K562 (cell line): ENCODE results near the gene COL23A1. TPM values are rescaled to one million over a fixed set of nuclear protein-coding genes. Genes with fewer than 3 reads are reported as not detected.

Source experiments
- ATAC-seq: fragments of 200-7000 bp; cut with Tn5 transposase; 3 replicates; pipeline ENCODE4 v1.9.1; 2020; ENCODE audit warnings: moderate library complexity
- BruUV-seq: library from RNA; stranded (reverse); fragments of 400-500 nt; replicated peaks from 2 replicates; lab custom pipeline; 2021; lab: Mats Ljungman, UMichigan
- CTCF ChIA-PET: fragments of 300-600 bp; formaldehyde crosslinking; extraction: SDS; loops from one replicate; lab custom pipeline; 2021; ENCODE audit warnings: low intra/inter-chr PET ratio; lab: Yijun Ruan, JAX
- POLR2A ChIA-PET: fragments of 300-600, 350-650 bp; sonication (Branson Sonifier 250); formaldehyde crosslinking; extraction: SDS; loops from one replicate; lab custom pipeline; 2021; ENCODE audit warnings: antibody characterized with exemption, inconsistent platforms; lab: Yijun Ruan, JAX
- DNase-seq, 4 experiments: peaks; one replicate each; pipeline versions ENCODE4 v3.0.0 to v3.0.0-alpha.2; 2011 to 2018; ENCODE audit warnings: low spot score in 3 of 4, mixed read lengths in 3 of 4; ENCODE audit errors: extremely low read depth in 1 of 4
- FAIRE-seq: peaks from 2 replicates; lab custom pipeline; 2011; peaks lifted over from hg19 to GRCh38; lab: Jason Lieb, UNC
- H2AFZ ChIP-seq: 2 replicates; pipeline ENCODE4 v1.6.0; 2011; ENCODE audit warnings: low read depth, low read length, control low read depth, inconsistent platforms
- H3K27ac ChIP-seq: fragments of 200-600 bp; 3 replicates; pipeline ENCODE4 v1.8.0; 2011; ENCODE audit warnings: low read depth, mild to moderate bottlenecking, control low read depth, inconsistent platforms, low read length, moderate library complexity, mixed read lengths; ENCODE audit errors: extremely low read depth
- H3K27me3 ChIP-seq, 2 experiments: fragments of 300-600 bp in 1 of 2; 2 replicates in 1 of 2; 3 replicates in 1 of 2; pipeline versions ENCODE4 v1.6.0 to v1.8.0; 2011; ENCODE audit warnings: inconsistent platforms in 2 of 2, low read length in 2 of 2, mild to moderate bottlenecking in 1 of 2, mixed read lengths in 1 of 2, moderate library complexity in 1 of 2; ENCODE audit not compliant: control insufficient read depth in 2 of 2, insufficient read depth in 2 of 2
- H3K36me3 ChIP-seq: fragments of 300-600 bp; 3 replicates; pipeline ENCODE4 v1.8.0; 2011; ENCODE audit warnings: mild to moderate bottlenecking, low read length, inconsistent platforms; ENCODE audit not compliant: control insufficient read depth, insufficient read depth
- H3K4me1 ChIP-seq, 2 experiments: fragments of 200-600 bp in 1 of 2; replicated peaks in 1 of 2; 2 replicates in 1 of 2; 3 replicates in 1 of 2; pipeline versions ENCODE4 v1.5.1 to v1.8.0; 2011; ENCODE audit warnings: inconsistent platforms in 2 of 2, low read length in 2 of 2, mild to moderate bottlenecking in 1 of 2, mixed read lengths in 1 of 2, moderate library complexity in 1 of 2; ENCODE audit not compliant: control insufficient read depth in 2 of 2, insufficient read depth in 2 of 2
- H3K4me2 ChIP-seq: 2 replicates; pipeline ENCODE4 v1.6.1; 2011; ENCODE audit warnings: low read length, control low read depth, inconsistent platforms, mixed read lengths; ENCODE audit not compliant: insufficient read depth
- H3K4me3 ChIP-seq: fragments of 200-600 bp; sonication (generic), shearing (Covaris generic); 2 replicates; pipeline ENCODE4 v1.5.1; 2016; ENCODE audit warnings: control low read depth, inconsistent platforms
- H3K79me2 ChIP-seq: fragments of 200-600 bp; 3 replicates; pipeline ENCODE4 v1.8.0; 2011; ENCODE audit warnings: low read length, inconsistent platforms; ENCODE audit not compliant: control insufficient read depth, insufficient read depth
- H3K9ac ChIP-seq, 2 experiments: 2 replicates each; pipeline versions ENCODE4 v1.6.0 to v1.6.1; 2011; ENCODE audit warnings: low read depth in 2 of 2, low read length in 2 of 2, control low read depth in 1 of 2, inconsistent platforms in 1 of 2, mild to moderate bottlenecking in 1 of 2, mixed read lengths in 1 of 2; ENCODE audit not compliant: insufficient read depth in 1 of 2
- H3K9me1 ChIP-seq: one replicate; pipeline ENCODE4 v1.6.0; 2011; ENCODE audit warnings: inconsistent platforms, mild to moderate bottlenecking, low read length, moderate library complexity; ENCODE audit not compliant: control insufficient read depth, insufficient read depth
- H3K9me3 ChIP-seq: replicated peaks from 2 replicates; pipeline ENCODE4 v1.5.1; 2011; ENCODE audit warnings: low read depth, low read length, inconsistent platforms; ENCODE audit not compliant: control insufficient read depth, insufficient read depth
- H4K20me1 ChIP-seq: replicated peaks from 2 replicates; pipeline ENCODE4 v1.6.1; 2011; ENCODE audit warnings: low read length, inconsistent platforms, mixed read lengths; ENCODE audit not compliant: control insufficient read depth, insufficient read depth
- ESRRA ChIP-seq: fragments of 450-650 bp; IDR thresholded peaks from 2 replicates; pipeline ENCODE4 v1.6.1; 2014; ENCODE audit warnings: low read depth, mild to moderate bottlenecking, moderate library complexity, borderline replicate concordance
- GATAD2A ChIP-seq: fragments of 450-650 bp; IDR thresholded peaks from 2 replicates; pipeline ENCODE4 v1.6.1; 2017
- KLF1 ChIP-seq: fragments of 450-650 bp; IDR thresholded peaks from 2 replicates; pipeline ENCODE4 v1.6.1; 2016; ENCODE audit warnings: missing genetic modification characterization, missing compliant biosample characterization
- ZNF184 ChIP-seq: sonication (generic); formaldehyde crosslinking; IDR thresholded peaks from 2 replicates; pipeline ENCODE4 v1.5.0; 2020; ENCODE audit warnings: missing genetic modification reagents
- ZNF347 ChIP-seq: fragments of 450-650 bp; formaldehyde crosslinking; IDR thresholded peaks from 2 replicates; pipeline ENCODE4 v1.4.0; 2020; ENCODE audit warnings: low read depth, mild to moderate bottlenecking, moderate library complexity
- WGBS: fragments of 100-300 bp; shearing (Covaris generic); methylation state at CpG from one replicate; pipeline ENCODE4 v1.1.6; 2016; ENCODE audit warnings: low coverage, mixed read lengths; ENCODE audit not compliant: insufficient coverage; ENCODE audit errors: missing lambda C conversion rate; 5-methylcytosine and 5-hydroxymethylcytosine counted together
- in situ Hi-C: fragments of 300-500 bp; cut with MboI; formaldehyde crosslinking; loops from 4 replicates; pipeline ENCODE4 v1.15.0; 2018; ENCODE audit warnings: inconsistent platforms, mixed read lengths
- intact Hi-C: fragments of 100-400 bp; cut with micrococcal nuclease; formaldehyde crosslinking; loops from 2 replicates; pipeline ENCODE4 v1.14.2; 2022
- polyA plus RNA-seq, 8 experiments: library from polyadenylated mRNA; depleted of rRNA in 4 of 8; stranded (reverse) in 5 of 8; unstranded in 3 of 8; fragments of >200 nt; fragmentation: Nextera tagmentation in 2 of 8; fragmentation: Illumina TruSeq in 1 of 8; extraction: Ambion mirVana in 2 of 8; extraction: Trizol in 1 of 8; gene quantifications; 2 replicates each; pipeline versions ENCODE4 v1.2.1 to v1.2.3, GENCODE V29; 2011 to 2014; ENCODE audit warnings: inconsistent platforms in 1 of 8, missing spikeins in 1 of 8
- total RNA-seq, 7 experiments: library from RNA; depleted of rRNA in 6 of 7; stranded (reverse); fragments of >200 nt in 6 of 7; fragmentation: Illumina TruSeq in 2 of 7; extraction: Trizol in 2 of 7; gene quantifications; 2 replicates each; pipeline versions ENCODE4 v1.2.1 to v1.2.3, GENCODE V29; 2011 to 2021; ENCODE audit warnings: low replicate concordance in 1 of 7
- TF ChIP-seq, protein P1 (sequence below): fragments of 450-650 bp; IDR thresholded peaks from 2 replicates; pipeline ENCODE4 v1.6.1; 2016; ENCODE audit warnings: missing biosample characterization, missing genetic modification characterization

COL23A1 gene
- total and polyA plus RNA-seq, 9 of the 15 experiments (the other 6 are each of a cell fraction or from before 2014, with no cell fraction given) = 0.09 TPM; not detected in 8

DNA sequence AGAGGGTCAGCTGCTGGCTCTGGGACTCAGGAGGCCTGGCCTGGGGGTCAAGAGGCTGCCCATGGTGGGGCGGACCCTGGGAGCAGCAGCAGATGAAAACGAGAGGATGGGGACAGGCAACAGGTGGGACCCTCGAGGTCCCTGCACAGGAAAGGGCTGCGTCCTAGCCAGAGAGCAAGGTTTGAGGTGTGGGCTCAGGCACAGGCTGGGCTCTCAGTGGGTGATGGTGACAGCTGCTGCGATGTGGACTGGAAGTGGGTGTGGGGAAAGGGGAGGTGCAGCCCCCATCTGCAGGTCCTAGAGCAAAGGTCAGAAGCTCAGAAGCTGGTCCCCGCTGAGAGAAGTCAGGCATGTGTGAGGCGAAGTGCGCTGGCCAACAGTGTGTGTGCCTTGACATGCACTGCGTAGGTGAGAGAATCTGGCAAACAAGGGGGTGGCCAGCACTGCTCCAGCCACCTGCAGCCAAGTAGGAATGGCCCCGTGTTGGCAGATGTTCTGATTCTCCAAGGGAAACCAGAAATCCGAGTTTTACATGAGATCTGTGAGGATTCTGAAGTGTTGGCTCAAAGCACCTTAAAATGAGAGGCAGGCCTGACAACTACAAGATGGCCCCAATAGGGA lies 85.7 kb downstream of the COL23A1 start:
- ChIA-PET POLR2A (interaction anchor here (1.3 kb wide), 1 partner anchor 9 kb away, joined by 3 read pairs; no protein-coding TSS in a partner anchor), CTCF (no interaction called here)
- H3K9me3 ChIP-seq = peaks cover 4% of the 10 kb centered on the region; the same call in 1 of the 2 replicates
- FAIRE-seq = no peak
- no peaks in the 10 kb centered on the region for H3K79me2 ChIP-seq
- no peak overlapping the region for H3K27ac ChIP-seq
- DNase-seq = no peak
- no peak for TF ChIP-seq ZNF347 (CRISPR knock-in tag)
- H4K20me1 ChIP-seq = no peaks in the 10 kb centered on the region
- 0 out of 4 replicates have a peak overlapping the region, but pooled peaks of 1 of the 2 experiments have one; percentile 9 for H3K9ac ChIP-seq
- no peak overlapping the region for H3K4me3 ChIP-seq
- H3K27me3 ChIP-seq = peaks cover 0 to 18% of the 10 kb centered on the region in 2 experiments; a peak in 2 of 5 replicates
- ATAC-seq = no peak
- H2AFZ ChIP-seq = no peak overlapping the region
- H3K4me2 ChIP-seq = no peak overlapping the region
- H3K4me1 ChIP-seq = no peaks in the 10 kb centered on the region
- BruUV-seq = no TSS peak
- in situ Hi-C loops = no loop called here
- no peaks in the 10 kb centered on the region for H3K9me1 ChIP-seq
- WGBS = 14% methylated on average over 11 of the region's 11 CpGs
- intact Hi-C loops = no loop called here
- H3K36me3 ChIP-seq = no peaks in the 10 kb centered on the region

DNA sequence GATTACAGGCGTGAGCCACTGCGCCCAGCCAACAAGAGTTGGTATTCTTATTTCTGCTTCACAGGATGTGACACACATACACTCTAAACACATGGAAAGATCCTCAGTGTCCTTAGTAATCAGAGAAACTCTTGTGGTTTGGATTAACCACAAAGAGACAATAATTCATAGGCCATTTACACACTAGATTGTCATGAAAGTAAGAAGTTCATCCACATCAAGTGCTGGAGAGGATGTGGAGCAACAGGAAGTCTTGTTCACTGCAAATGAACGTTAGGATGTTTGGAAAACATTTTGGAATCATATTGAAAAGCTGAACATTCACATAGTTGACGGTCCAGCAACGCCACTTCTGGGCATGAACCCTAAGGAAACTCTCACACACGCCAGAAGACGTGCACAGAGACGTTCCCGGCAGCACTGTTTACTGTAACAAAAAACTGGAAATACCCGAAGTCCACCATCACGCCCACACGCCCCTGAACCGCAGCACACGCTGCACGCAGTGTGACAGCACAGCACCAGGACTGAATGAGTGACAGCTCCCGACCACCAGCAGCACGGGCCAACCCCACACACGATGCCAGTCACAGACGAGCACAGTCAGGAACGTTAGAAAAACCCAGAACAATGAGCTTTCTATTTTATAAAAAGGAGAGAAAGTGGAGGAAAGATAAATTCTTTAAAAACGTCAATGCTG lies 87.6 kb downstream of the COL23A1 start:
- intact Hi-C loops = no loop called here
- CTCF ChIA-PET = no interaction called here
- H3K27me3 ChIP-seq = peaks cover 0 to 15% of the 10 kb centered on the region in 2 experiments; a peak in 3 of 5 replicates
- no peak overlapping the region for H2AFZ ChIP-seq
- no peak for DNase-seq
- H3K36me3 ChIP-seq = no peaks in the 10 kb centered on the region
- H3K4me1 ChIP-seq = no peaks in the 10 kb centered on the region
- peak; percentile 6 for FAIRE-seq
- H3K9me3 ChIP-seq = no peaks in the 10 kb centered on the region
- ATAC-seq = no peak
- TF ChIP-seq, protein P1, sequence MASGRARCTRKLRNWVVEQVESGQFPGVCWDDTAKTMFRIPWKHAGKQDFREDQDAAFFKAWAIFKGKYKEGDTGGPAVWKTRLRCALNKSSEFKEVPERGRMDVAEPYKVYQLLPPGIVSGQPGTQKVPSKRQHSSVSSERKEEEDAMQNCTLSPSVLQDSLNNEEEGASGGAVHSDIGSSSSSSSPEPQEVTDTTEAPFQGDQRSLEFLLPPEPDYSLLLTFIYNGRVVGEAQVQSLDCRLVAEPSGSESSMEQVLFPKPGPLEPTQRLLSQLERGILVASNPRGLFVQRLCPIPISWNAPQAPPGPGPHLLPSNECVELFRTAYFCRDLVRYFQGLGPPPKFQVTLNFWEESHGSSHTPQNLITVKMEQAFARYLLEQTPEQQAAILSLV = no peak
- TF ChIP-seq ZNF184 (CRISPR knock-in tag) (peak; percentile 78), ESRRA (peak; percentile 42; the same call in 1 of the 2 replicates), GATAD2A (no peak), KLF1 (no peak)
- TF ChIP-seq, all 486 proteins: peak for 2
- H3K79me2 ChIP-seq = no peaks in the 10 kb centered on the region
- H4K20me1 ChIP-seq = no peaks in the 10 kb centered on the region
- no peak overlapping the region for H3K27ac ChIP-seq
- H3K9ac ChIP-seq = no peak overlapping the region
- in situ Hi-C loops = no loop called here
- POLR2A ChIA-PET = no interaction called here
- no peak overlapping the region for H3K4me2 ChIP-seq
- BruUV-seq = no TSS peak
- H3K4me3 ChIP-seq = no peak overlapping the region
- whole genome bisulfite sequencing = 27% methylated on average over 17 of the region's 21 CpGs
- H3K9me1 ChIP-seq = no peaks in the 10 kb centered on the region
